Measurements from ENCODE around the gene PRAC2. TPM values are rescaled to one million over a fixed set of nuclear protein-coding genes. Genes with fewer than 3 reads are reported as not detected.

PRAC2 gene
- not detected in 2 replicates for total RNA-seq

DNA sequence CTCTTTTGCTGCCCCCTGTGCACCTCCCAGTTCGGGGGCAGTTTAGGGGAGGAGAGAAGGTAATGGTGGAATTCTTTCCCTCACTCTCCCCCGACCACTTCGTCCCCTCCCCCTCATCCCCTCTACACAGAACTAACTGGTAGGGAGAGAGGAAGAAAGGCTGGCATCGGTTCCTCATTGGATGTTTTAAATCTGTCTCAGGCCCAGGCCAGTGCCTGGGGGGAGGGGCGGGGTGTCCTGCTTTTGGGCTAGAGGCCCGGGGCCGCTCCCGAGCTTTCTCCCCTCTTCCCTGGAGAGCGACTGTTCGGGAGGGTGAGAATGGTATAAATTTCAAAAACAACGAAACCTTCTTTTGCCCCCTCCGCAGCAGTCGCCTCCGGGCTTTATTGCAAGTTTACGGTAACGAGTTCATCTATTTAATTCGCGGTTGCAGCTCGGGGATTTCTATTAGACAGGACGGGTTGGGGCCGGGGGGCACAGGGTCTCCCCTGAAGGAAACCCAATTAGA is at the start of gene PRAC2:
PRAC2 (plus strand) TSS at position 271 of the 508 bp plus-strand sequence. CDS start 1,226 bp downstream, outside the sequence.

DNA sequence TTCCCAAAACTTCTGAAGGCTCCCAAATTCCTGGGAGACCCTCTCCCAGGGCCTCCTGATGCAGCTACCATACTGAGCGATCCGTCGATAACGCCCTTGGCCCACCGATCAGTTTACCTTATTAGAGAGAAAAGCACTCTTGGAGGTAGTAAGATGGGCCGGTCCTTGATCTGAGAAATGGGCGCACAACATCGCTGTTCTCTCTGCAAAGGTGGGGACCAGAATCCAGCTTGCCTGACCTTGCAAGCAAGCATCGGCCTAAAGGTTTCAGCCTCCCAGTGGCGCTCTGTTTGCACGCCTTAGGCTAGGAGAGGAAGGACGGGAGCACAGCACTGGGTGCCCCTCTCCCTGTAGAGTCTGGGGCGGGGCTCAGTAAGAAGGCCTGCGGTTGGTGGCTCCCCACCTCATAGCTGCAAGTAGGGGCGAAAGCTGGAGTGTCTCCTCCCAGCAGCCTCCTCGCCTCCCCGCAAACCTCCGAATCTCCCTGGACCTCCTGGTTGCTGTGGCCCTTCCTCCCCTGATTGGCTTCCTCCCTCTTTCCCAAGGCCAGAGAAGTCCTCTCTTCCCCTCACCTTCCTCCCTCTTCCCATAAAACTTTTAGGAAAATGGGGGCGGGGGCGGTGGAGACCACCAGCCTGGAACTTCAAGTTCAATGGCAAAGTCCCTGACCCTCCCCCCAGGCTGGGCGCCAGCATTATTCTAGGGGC is 631 bp upstream of the PRAC2 start, which contains the start of gene PRAC1:
PRAC1 (minus strand) TSS at position 318 of the 707 bp plus-strand sequence; CDS start at position 192, 126 bp downstream.

DNA sequence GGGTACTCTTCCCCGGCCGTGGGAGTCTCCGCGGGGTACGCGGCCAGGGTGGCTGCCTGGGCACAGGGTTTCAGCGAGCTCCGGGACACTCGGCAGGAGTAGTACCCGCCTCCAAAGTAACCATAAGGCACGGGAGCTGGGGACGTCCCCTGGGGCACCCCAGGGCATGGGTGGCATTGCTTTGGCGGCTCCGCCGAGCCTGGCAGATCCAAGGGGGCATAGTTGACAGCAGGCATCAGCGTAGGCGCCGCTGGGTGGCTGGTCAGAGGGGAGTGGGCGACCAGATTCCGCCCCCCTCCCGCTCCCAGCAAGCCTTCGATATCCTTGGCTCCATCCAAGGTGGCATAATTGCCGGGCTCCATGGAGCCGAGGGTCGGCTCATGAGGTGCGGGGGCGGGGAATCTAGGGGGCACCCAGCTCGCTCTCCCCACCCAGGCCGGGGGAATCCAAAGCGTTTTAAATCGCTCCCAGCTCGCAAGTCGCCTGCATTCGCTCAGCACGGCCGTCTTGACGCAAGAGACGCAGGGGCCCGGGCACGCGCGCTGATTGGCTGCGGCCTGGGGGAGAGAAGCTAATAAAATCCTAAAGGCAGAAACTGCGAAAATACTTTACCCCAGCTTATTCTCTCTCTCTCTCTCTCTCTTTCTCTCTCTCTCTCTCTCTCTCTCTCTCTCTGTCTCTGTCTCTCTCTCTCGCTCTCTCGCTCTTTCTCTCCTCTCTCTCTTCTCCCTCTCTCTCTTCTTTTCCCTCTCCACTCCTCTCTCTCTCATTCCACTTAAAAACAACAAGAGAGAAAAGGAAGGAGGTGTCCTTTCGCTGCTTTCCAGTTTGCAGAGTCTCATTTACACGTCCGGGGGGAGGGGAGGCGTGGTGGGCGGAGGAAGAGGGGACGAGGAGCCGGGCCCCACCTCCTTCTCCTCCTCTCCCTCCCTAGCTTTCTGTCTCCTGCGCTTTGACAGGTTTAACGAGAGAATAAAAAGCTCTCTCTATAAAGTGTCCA is 5.5 kb downstream of the PRAC2 start, which contains the start of gene HOXB13:
HOXB13 (minus strand) TSS at position 519 of the 1,000 bp plus-strand sequence; CDS start at position 362, 157 bp downstream.

Other genes with a start within 250 kb of the PRAC2 start
- not detected in 2 replicates for gene HOXB1, start 192.2 kb upstream of the PRAC2 start, total RNA-seq
- gene HOXB2, start 178.1 kb upstream of the PRAC2 start, total RNA-seq = 1.5 and 2.9 TPM in 2 replicates
- gene HOXB4, start 144.8 kb upstream of the PRAC2 start, total RNA-seq = 0.21 and 0.48 TPM in 2 replicates
- gene HOXB3, start 132.9 kb upstream of the PRAC2 start, total RNA-seq = 0.43 and 2.7 TPM in 2 replicates
- gene HOXB5, start 129.4 kb upstream of the PRAC2 start, total RNA-seq = not detected in 2 replicates
- gene HOXB6, start 118.2 kb upstream of the PRAC2 start, total RNA-seq = 0.21 and 3.4 TPM in 2 replicates
- 0.21 and 1.4 TPM in 2 replicates for gene HOXB7, start 112.2 kb upstream of the PRAC2 start, total RNA-seq
- 1.2 TPM in 1 of 2 replicates, not detected in the other for gene HOXB8, start 107.9 kb upstream of the PRAC2 start, total RNA-seq
- gene HOXB9, start 96.8 kb upstream of the PRAC2 start, total RNA-seq = 2.9 TPM in 1 of 2 replicates, not detected in the other
- gene PRAC1, start 667 bp upstream of the PRAC2 start, total RNA-seq = not detected in 2 replicates
- 0.24 TPM in 1 of 2 replicates, not detected in the other for gene HOXB13, start 5.6 kb downstream of the PRAC2 start, total RNA-seq
- gene TTLL6, start 94.0 kb downstream of the PRAC2 start, total RNA-seq = under 0.01 TPM in 1 of 2 replicates, not detected in the other
- gene CALCOCO2, start 107.8 kb downstream of the PRAC2 start, total RNA-seq = 27.1 and 29.4 TPM in 2 replicates
- gene ATP5MC1, start 169.6 kb downstream of the PRAC2 start, total RNA-seq = 25.4 and 49.6 TPM in 2 replicates
- 37.9 and 68.2 TPM in 2 replicates for gene UBE2Z, start 185.2 kb downstream of the PRAC2 start, total RNA-seq
- gene SNF8, start 221.7 kb downstream of the PRAC2 start, total RNA-seq = 51.1 and 55.8 TPM in 2 replicates
- gene GIP, start 245.4 kb downstream of the PRAC2 start, total RNA-seq = not detected in 2 replicates

Data from tracheal epithelial cell (primary cell).